Measurements from ENCODE around the gene TNFRSF9.
A peak's percentile ranks its signal among the peaks of the same experiment; 100 is the strongest.

TNFRSF9 gene

GRCh38 chr1:7983086-7983778, 42.6 kb upstream of the TNFRSF9 start:
- H3K4me3 ChIP-seq (ENCODE audit: low read depth, low read length), result no peak overlapping the region
- no peak for TF ChIP-seq CTCF (conservative IDR thresholded peaks at IDR 0.05; ENCODE audit: low read depth, low read length)
- DNase-seq (ENCODE audit: low read depth), result no peak

- DNase-seq (ENCODE audit: low read depth), result no peak
- no peak for TF ChIP-seq CTCF (conservative IDR thresholded peaks at IDR 0.05; ENCODE audit: low read depth, low read length)
- no peak overlapping the region for H3K4me3 ChIP-seq (ENCODE audit: low read depth, low read length)
Measured at GRCh38 chr1:7980984-7981383, 40.3 kb upstream of the TNFRSF9 start.

GRCh38 chr1:7975212-7975865, 34.7 kb upstream of the TNFRSF9 start:
- TF ChIP-seq CTCF (conservative IDR thresholded peaks at IDR 0.05; ENCODE audit: low read depth, low read length), result peak; percentile 99
- no peak overlapping the region for H3K4me3 ChIP-seq (ENCODE audit: low read depth, low read length)
- peak; percentile 89 for DNase-seq (ENCODE audit: low read depth)

GRCh38 chr1:7973086-7973485, 32.4 kb upstream of the TNFRSF9 start:
- no peak for DNase-seq (ENCODE audit: low read depth)
- no peak for TF ChIP-seq CTCF (conservative IDR thresholded peaks at IDR 0.05; ENCODE audit: low read depth, low read length)
- no peak overlapping the region for H3K4me3 ChIP-seq (ENCODE audit: low read depth, low read length)

GRCh38 chr1:7972285-7972684, 31.6 kb upstream of the TNFRSF9 start:
- no peak for TF ChIP-seq CTCF (conservative IDR thresholded peaks at IDR 0.05; ENCODE audit: low read depth, low read length)
- no peak overlapping the region for H3K4me3 ChIP-seq (ENCODE audit: low read depth, low read length)
- no peak for DNase-seq (ENCODE audit: low read depth)

GRCh38 chr1:7971024-7971423, 30.4 kb upstream of the TNFRSF9 start:
- no peak for TF ChIP-seq CTCF (conservative IDR thresholded peaks at IDR 0.05; ENCODE audit: low read depth, low read length)
- H3K4me3 ChIP-seq (ENCODE audit: low read depth, low read length), result no peak overlapping the region
- DNase-seq (ENCODE audit: low read depth), result no peak

GRCh38 chr1:7970246-7970645, 29.6 kb upstream of the TNFRSF9 start:
- no peak overlapping the region for H3K4me3 ChIP-seq (ENCODE audit: low read depth, low read length)
- TF ChIP-seq CTCF (conservative IDR thresholded peaks at IDR 0.05; ENCODE audit: low read depth, low read length), result no peak
- no peak for DNase-seq (ENCODE audit: low read depth)
